GM12878 (cell line): ENCODE results near the gene CDKN1C. TPM values are rescaled to one million over a fixed set of nuclear protein-coding genes. Genes with fewer than 3 reads are reported as not detected.

Experiments
- ATAC-seq: fragments of 200-7000 bp; cut with Tn5 transposase; 3 replicates; pipeline ENCODE4 v1.9.1; 2020; ENCODE audit warnings: mild to moderate bottlenecking, moderate library complexity
- BruUV-seq: library from RNA; stranded (reverse); fragments of 400-500 nt; replicated peaks from 2 replicates; lab custom pipeline; 2021; lab: Mats Ljungman, UMichigan
- CTCF ChIA-PET: fragments of 300-600 bp; sonication (Branson Sonifier 250); formaldehyde crosslinking; extraction: SDS; loops from one replicate; lab custom pipeline; 2021; ENCODE audit warnings: inconsistent platforms; lab: Yijun Ruan, JAX
- POLR2A ChIA-PET: fragments of 350-600 bp; formaldehyde crosslinking; extraction: SDS; loops from one replicate; lab custom pipeline; 2021; ENCODE audit warnings: inconsistent platforms; lab: Charles Lee
- RAD21 ChIA-PET: fragments of 300-600 bp; sonication (Branson Sonifier 250); formaldehyde crosslinking; loops from one replicate; lab custom pipeline; 2023; ENCODE audit warnings: antibody characterized with exemption; ENCODE audit not compliant: unreplicated experiment; lab: Charles Lee
- SMC1A ChIA-PET: fragments of 300-600 bp; sonication (Branson Sonifier 250); formaldehyde crosslinking; loops from one replicate; lab custom pipeline; 2023; ENCODE audit not compliant: unreplicated experiment, uncharacterized antibody; lab: Charles Lee
- DNase-seq: peaks from one replicate; pipeline ENCODE4 v3.0.0-alpha.2; 2011; ENCODE audit warnings: low read depth, low spot score
- FAIRE-seq: peaks from 3 replicates; lab custom pipeline; 2011; peaks lifted over from hg19 to GRCh38; lab: Jason Lieb, UNC
- H2AFZ ChIP-seq: 2 replicates; pipeline ENCODE4 v1.6.0; 2011; ENCODE audit warnings: low read depth, low read length, control low read depth; ENCODE audit not compliant: control insufficient read depth
- H3K27ac ChIP-seq: 2 replicates; pipeline ENCODE4 v1.5.1; 2011; ENCODE audit warnings: control low read depth; ENCODE audit not compliant: control insufficient read depth, insufficient read depth
- H3K27me3 ChIP-seq, 2 experiments: replicated peaks in 1 of 2; 2 replicates each; pipeline versions ENCODE4 v1.6.0 to v1.6.1; 2011; ENCODE audit warnings: low read length in 1 of 2; ENCODE audit not compliant: control insufficient read depth in 2 of 2, insufficient read depth in 2 of 2
- H3K36me3 ChIP-seq, 2 experiments: 2 replicates each; pipeline ENCODE4 v1.5.1; 2011; ENCODE audit warnings: low read length in 1 of 2; ENCODE audit not compliant: control insufficient read depth in 2 of 2, insufficient read depth in 2 of 2
- H3K4me1 ChIP-seq: 2 replicates; pipeline ENCODE4 v1.6.1; 2011; ENCODE audit warnings: mild to moderate bottlenecking, low read length, moderate library complexity, mixed read lengths; ENCODE audit not compliant: control insufficient read depth, insufficient read depth
- H3K4me2 ChIP-seq: 2 replicates; pipeline ENCODE4 v1.6.0; 2011; ENCODE audit warnings: control low read depth; ENCODE audit not compliant: control insufficient read depth, insufficient read depth
- H3K4me3 ChIP-seq: fragments of 200-600 bp; sonication (generic); 2 replicates; pipeline ENCODE4 v1.5.1; 2016
- H3K79me2 ChIP-seq: 2 replicates; pipeline ENCODE4 v1.6.0; 2011; ENCODE audit warnings: low read length; ENCODE audit not compliant: control insufficient read depth, insufficient read depth
- H3K9ac ChIP-seq: 2 replicates; pipeline ENCODE4 v1.8.0; 2011; ENCODE audit warnings: low read length, control low read depth, mixed read lengths; ENCODE audit not compliant: control insufficient read depth, insufficient read depth
- H3K9me3 ChIP-seq: replicated peaks from 3 replicates; pipeline ENCODE4 v1.5.1; 2011; ENCODE audit warnings: mild to moderate bottlenecking, low read length; ENCODE audit not compliant: control insufficient read depth, insufficient read depth
- H4K20me1 ChIP-seq: 2 replicates; pipeline ENCODE4 v1.6.0; 2011; ENCODE audit not compliant: control insufficient read depth, insufficient read depth
- ATF2 ChIP-seq: IDR thresholded peaks from 2 replicates; pipeline ENCODE4 v1.6.1; 2012; ENCODE audit warnings: low read length, inconsistent platforms
- BCLAF1 ChIP-seq: fragments of 450-650 bp; IDR thresholded peaks from 2 replicates; pipeline ENCODE4 v1.6.1; 2017; ENCODE audit warnings: antibody characterized with exemption, mild to moderate bottlenecking, moderate library complexity
- KLF5 ChIP-seq: fragments of 450-650 bp; IDR thresholded peaks from 2 replicates; pipeline ENCODE4 v1.6.1; 2014; ENCODE audit warnings: mild to moderate bottlenecking; ENCODE audit not compliant: partially characterized antibody
- PBX3 ChIP-seq: IDR thresholded peaks from 2 replicates; pipeline ENCODE4 v1.6.1; 2011; ENCODE audit warnings: mild to moderate bottlenecking, low read depth, low read length, moderate library complexity; ENCODE audit not compliant: insufficient replicate concordance
- RCOR1 ChIP-seq: conservative IDR thresholded peaks from 2 replicates; pipeline ENCODE4 v1.6.1; 2012; ENCODE audit warnings: low read depth, low read length, improper control_type of control experiment
- YBX1 ChIP-seq: fragments of 450-650 bp; IDR thresholded peaks from 2 replicates; pipeline ENCODE4 v1.6.1; 2016; ENCODE audit warnings: antibody characterized with exemption
- ZBTB33 ChIP-seq: fragments of 450-650 bp; IDR thresholded peaks from 2 replicates; pipeline ENCODE4 v1.6.1; 2017; ENCODE audit warnings: mild to moderate bottlenecking
- ZBTB40 ChIP-seq: fragments of 450-650 bp; IDR thresholded peaks from 2 replicates; pipeline ENCODE4 v1.6.1; 2016; ENCODE audit warnings: mild to moderate bottlenecking, moderate library complexity, borderline replicate concordance
- WGBS: methylation state at CpG from one replicate; pipeline ENCODE4 v1.1.6; 2016; ENCODE audit warnings: low lambda C conversion rate; ENCODE audit not compliant: insufficient replicate concordance, insufficient coverage; ENCODE audit errors: missing lambda C conversion rate; 5-methylcytosine and 5-hydroxymethylcytosine counted together
- in situ Hi-C: fragments of 300-500 bp; cut with MboI; formaldehyde crosslinking; loops from 9 replicates; pipeline ENCODE4 v1.14.3; 2018; ENCODE audit warnings: mixed read lengths
- intact Hi-C: fragments of 100-400 bp; cut with micrococcal nuclease; formaldehyde crosslinking; loops from one replicate; pipeline ENCODE4 v1.14.2; 2022; ENCODE audit not compliant: unreplicated experiment
- polyA plus RNA-seq, 11 experiments: library from polyadenylated mRNA; depleted of rRNA in 4 of 11; unstranded in 6 of 11; stranded (reverse) in 5 of 11; fragments of >200 nt; fragmentation: Nextera tagmentation in 4 of 11; fragmentation: Illumina TruSeq in 1 of 11; extraction: Ambion mirVana in 4 of 11; extraction: Trizol in 1 of 11; gene quantifications; 1 replicate in 1 of 11; 2 replicates in 10 of 11; pipeline versions ENCODE4 v1.2.1 to v1.2.3, GENCODE V29; 2011 to 2016; ENCODE audit warnings: inconsistent platforms in 2 of 11, missing spikeins in 2 of 11, low read depth in 1 of 11
- total RNA-seq, 4 experiments: library from RNA; depleted of rRNA in 3 of 4; stranded (reverse); fragments of >200 nt in 3 of 4; fragmentation: Illumina TruSeq in 1 of 4; extraction: Trizol in 1 of 4; gene quantifications; 2 replicates each; pipeline versions ENCODE4 v1.2.1 to v1.2.3, GENCODE V29; 2013 to 2021

CDKN1C gene
- total and polyA plus RNA-seq, 10 of the 15 experiments (the other 5 are each of a cell fraction or from before 2014, with no cell fraction given) = 0.05 to 0.21 (median 0.14) TPM; not detected in 7

GRCh38 chr11:2923446-2924375 is 38.1 kb upstream of the CDKN1C start:
- ChIA-PET POLR2A (no interaction called here), CTCF (no interaction called here), RAD21 (no interaction called here), SMC1A (no interaction called here)
- Histone ChIP-seq H3K9me3 (no peaks in the 10 kb centered on the region), H3K4me1 (peaks cover under 1% of the 10 kb centered on the region; the same call in 1 of the 2 replicates), H3K4me3 (no peak overlapping the region), H3K27me3 (peaks cover 3 to 9% of the 10 kb centered on the region in 2 experiments; a peak in 3 of 4 replicates), H2AFZ (no peak overlapping the region), H3K4me2 (no peak overlapping the region), H3K27ac (no peak overlapping the region), H3K36me3 (no peaks in the 10 kb centered on the region), H3K79me2 (no peaks in the 10 kb centered on the region), H4K20me1 (no peaks in the 10 kb centered on the region), H3K9ac (no peak overlapping the region)
- no peak for FAIRE-seq
- intact Hi-C loops = no loop called here
- 0 out of 3 replicates have a peak, but pooled peaks have one; percentile 11 for ATAC-seq
- WGBS = 51% methylated on average over 22 of the region's 22 CpGs
- no TSS peak for BruUV-seq
- in situ Hi-C loops = no loop called here
- no peak for DNase-seq
- no peak for TF ChIP-seq ZBTB33
- no peak for TF ChIP-seq PBX3
- TF ChIP-seq BCLAF1 = no peak
- TF ChIP-seq ATF2 = no peak
- TF ChIP-seq RCOR1 = no peak
- TF ChIP-seq ZBTB40 = no peak
- TF ChIP-seq KLF5 = no peak
- no peak for TF ChIP-seq YBX1
